Gastroesophageal sphincter (tissue), 3 donors: Measurements from ENCODE around the gene DEFB131A.
"Not testable (repeated sequence)": the region's sequence is repeated elsewhere in the genome, so short reads cannot be mapped to it uniquely, and the experiment has no call there.

Source experiments
- EP300 ChIP-seq: sonication (generic); formaldehyde crosslinking; IDR thresholded peaks from one replicate; pipeline ENCODE4 v1.6.1; 2017; ENCODE audit warnings: antibody characterized with exemption, mild to moderate bottlenecking
- POLR2A ChIP-seq, 2 donors: fragments of 450-650 bp; IDR thresholded peaks; one replicate each; pipeline ENCODE4 v1.6.1; 2017; ENCODE audit warnings: antibody characterized with exemption in 2 of 2, mild to moderate bottlenecking in 2 of 2, moderate library complexity in 1 of 2
- TF ChIP-seq, protein P1 (sequence below), 4 experiments: fragments of 200-600 bp in 2 of 4; fragments of 450-650 bp in 2 of 4; sonication (generic) in 1 of 4; IDR thresholded peaks; one replicate each; pipeline ENCODE4 v1.5.1; 2017 to 2019; ENCODE audit warnings: antibody characterized with exemption in 4 of 4, mild to moderate bottlenecking in 2 of 4, moderate library complexity in 2 of 4

DNA sequence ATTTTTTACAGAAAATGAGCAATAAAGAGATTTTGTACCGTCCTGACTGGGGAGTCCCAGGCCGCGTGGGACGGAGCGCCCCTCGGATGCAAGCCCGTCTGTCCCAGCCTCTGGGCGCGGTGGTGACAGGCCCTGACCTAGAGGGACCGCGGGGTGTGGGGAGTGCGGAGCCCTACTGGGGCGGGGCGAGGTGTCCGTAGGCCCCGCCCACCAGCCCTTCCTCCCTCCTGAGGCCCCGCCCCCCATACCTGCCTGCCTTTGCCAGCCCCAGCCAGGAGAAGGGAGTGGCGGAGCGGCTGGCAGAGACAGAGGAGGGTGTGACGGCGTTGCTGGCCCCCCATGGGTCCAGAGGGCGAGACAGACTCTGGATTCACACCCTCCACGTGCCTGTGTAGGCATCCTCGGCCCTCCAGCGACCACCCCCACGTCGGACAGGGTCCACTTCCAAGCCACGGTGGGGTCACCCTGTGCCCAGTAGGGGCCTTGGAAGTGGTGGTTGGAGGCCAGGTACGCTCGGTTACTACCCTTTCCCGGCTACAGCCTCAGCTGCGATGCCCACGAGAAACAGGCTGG lies 54.3 kb downstream of the DEFB131A start:
- not testable (repeated sequence) for TF ChIP-seq POLR2A (IDR thresholded peaks at IDR 0.05); EP300
- TF ChIP-seq, protein P1, sequence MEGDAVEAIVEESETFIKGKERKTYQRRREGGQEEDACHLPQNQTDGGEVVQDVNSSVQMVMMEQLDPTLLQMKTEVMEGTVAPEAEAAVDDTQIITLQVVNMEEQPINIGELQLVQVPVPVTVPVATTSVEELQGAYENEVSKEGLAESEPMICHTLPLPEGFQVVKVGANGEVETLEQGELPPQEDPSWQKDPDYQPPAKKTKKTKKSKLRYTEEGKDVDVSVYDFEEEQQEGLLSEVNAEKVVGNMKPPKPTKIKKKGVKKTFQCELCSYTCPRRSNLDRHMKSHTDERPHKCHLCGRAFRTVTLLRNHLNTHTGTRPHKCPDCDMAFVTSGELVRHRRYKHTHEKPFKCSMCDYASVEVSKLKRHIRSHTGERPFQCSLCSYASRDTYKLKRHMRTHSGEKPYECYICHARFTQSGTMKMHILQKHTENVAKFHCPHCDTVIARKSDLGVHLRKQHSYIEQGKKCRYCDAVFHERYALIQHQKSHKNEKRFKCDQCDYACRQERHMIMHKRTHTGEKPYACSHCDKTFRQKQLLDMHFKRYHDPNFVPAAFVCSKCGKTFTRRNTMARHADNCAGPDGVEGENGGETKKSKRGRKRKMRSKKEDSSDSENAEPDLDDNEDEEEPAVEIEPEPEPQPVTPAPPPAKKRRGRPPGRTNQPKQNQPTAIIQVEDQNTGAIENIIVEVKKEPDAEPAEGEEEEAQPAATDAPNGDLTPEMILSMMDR (IDR thresholded peaks at IDR 0.05), result not testable (repeated sequence)
